ENCODE measurements around the gene VMP1.
"Not testable (repeated sequence)": the region's sequence is repeated elsewhere in the genome, so short reads cannot be mapped to it uniquely, and the experiment has no call there.

VMP1 gene

DNA sequence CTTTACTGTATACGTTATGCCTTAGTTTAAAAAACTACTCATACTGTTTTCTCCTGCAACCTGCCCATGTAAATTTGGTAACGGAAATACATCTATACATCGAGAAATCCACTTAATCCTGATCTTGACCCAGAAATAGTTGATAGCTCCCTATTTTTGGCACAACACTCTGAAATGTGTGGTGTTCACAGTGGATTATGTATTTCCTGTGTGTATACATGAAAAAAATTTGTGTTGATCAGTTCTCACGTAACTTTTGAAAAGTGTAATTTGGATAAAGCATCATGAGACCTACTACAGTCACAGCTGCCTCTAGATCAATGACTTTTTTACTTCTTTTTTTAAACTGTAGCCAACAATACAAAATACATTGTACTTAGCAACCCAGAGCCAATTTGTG is 90.7 kb downstream of the VMP1 start:
- Histone ChIP-seq H3K36me3 (ENCODE audit: control insufficient read depth, insufficient read depth, low read length) (no peaks in the 10 kb centered on the region; the same call in 1 of the 2 replicates), H3K4me3 (replicated peaks; ENCODE audit: low read depth, low read length) (no peak overlapping the region), H3K27me3 (replicated peaks; ENCODE audit: control insufficient read depth, insufficient read depth, low read length) (no peaks in the 10 kb centered on the region)
- no peak for DNase-seq (ENCODE audit: extremely low read depth, insufficient read length)
- TF ChIP-seq, protein P1, sequence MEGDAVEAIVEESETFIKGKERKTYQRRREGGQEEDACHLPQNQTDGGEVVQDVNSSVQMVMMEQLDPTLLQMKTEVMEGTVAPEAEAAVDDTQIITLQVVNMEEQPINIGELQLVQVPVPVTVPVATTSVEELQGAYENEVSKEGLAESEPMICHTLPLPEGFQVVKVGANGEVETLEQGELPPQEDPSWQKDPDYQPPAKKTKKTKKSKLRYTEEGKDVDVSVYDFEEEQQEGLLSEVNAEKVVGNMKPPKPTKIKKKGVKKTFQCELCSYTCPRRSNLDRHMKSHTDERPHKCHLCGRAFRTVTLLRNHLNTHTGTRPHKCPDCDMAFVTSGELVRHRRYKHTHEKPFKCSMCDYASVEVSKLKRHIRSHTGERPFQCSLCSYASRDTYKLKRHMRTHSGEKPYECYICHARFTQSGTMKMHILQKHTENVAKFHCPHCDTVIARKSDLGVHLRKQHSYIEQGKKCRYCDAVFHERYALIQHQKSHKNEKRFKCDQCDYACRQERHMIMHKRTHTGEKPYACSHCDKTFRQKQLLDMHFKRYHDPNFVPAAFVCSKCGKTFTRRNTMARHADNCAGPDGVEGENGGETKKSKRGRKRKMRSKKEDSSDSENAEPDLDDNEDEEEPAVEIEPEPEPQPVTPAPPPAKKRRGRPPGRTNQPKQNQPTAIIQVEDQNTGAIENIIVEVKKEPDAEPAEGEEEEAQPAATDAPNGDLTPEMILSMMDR (IDR thresholded peaks at IDR 0.05; ENCODE audit: insufficient read depth, low read length, poor library complexity, severe bottlenecking) = no peak

DNA sequence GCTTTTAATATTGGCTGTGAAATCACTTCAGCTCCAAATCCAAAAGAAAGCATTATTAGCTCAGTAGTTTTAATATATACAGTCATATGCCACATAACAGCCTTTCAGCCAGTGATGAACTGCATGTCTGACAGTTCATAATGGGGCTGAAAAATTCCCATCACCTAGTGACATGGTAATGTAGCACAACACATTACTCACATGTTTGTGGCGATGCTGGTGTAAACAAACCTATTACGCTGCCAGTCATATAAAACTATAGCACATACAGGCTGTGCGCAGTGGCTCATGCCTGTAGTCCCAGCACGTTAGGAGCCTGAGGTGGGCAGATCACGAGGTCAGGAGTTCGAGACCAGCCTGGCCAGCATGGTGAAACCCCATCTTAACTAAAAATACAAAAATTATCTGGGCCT is 93.1 kb downstream of the VMP1 start:
- Histone ChIP-seq H3K36me3 (ENCODE audit: control insufficient read depth, insufficient read depth, low read length) (no peaks in the 10 kb centered on the region; the same call in 1 of the 2 replicates), H3K4me3 (replicated peaks; ENCODE audit: low read depth, low read length) (no peak overlapping the region), H3K27me3 (replicated peaks; ENCODE audit: control insufficient read depth, insufficient read depth, low read length) (no peaks in the 10 kb centered on the region)
- no peak for DNase-seq (ENCODE audit: extremely low read depth, insufficient read length)
- TF ChIP-seq, protein P1 (IDR thresholded peaks at IDR 0.05; ENCODE audit: insufficient read depth, low read length, poor library complexity, severe bottlenecking) = no peak

DNA sequence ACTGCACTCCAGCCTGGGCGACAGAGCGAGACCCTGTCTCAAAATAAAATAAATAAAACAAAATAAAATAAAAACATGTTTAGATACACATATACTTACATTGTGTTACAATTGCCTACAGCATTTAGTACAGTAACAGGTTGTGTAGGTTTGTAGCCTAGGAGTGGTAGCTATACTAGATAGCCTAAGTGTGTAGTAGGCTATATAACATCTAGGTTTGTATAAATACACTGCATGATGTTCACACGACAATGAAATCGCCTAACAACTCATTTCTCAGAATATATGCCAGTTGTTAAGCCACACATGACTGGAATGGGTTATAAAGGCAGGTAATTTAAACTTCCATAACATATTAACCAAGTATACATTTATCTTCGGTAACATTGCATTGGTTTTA is 94.7 kb downstream of the VMP1 start:
- Histone ChIP-seq H3K27me3 (replicated peaks; ENCODE audit: control insufficient read depth, insufficient read depth, low read length) (no peaks in the 10 kb centered on the region), H3K4me3 (replicated peaks; ENCODE audit: low read depth, low read length) (no peak overlapping the region), H3K36me3 (ENCODE audit: control insufficient read depth, insufficient read depth, low read length) (no peaks in the 10 kb centered on the region)
- TF ChIP-seq, protein P1 (IDR thresholded peaks at IDR 0.05; ENCODE audit: insufficient read depth, low read length, poor library complexity, severe bottlenecking) = no peak
- DNase-seq (ENCODE audit: extremely low read depth, insufficient read length) = no peak

DNA sequence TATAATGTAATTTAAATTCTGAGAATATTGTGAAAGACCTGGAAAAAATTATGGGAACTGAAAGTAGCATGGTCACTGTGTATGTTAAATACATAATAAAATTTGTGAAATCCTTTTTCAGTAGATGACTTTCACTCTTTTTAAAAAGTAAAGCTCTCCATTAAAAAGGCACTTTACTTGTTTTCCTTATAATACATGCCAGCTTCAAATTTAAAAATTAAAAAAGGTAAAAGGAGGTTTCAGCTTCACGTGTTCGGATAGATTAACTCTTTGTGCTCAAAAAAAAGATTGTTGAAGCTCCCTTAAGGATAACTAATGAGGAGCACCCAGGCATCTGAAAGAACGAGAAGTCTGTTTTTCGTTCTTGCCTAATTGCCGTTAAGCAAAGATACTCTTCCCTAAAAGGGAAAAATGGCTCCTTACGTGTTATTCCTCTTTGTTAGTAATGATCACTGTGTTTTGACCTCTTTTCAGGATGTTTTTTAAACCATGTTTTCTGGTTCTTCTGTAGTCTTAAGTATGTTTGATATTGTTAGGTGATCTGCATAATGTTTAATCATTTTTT is 97.5 kb downstream of the VMP1 start:
- TF ChIP-seq, protein P1 (IDR thresholded peaks at IDR 0.05; ENCODE audit: insufficient read depth, low read length, poor library complexity, severe bottlenecking) = no peak
- H3K4me3 ChIP-seq (replicated peaks; ENCODE audit: low read depth, low read length) = no peak overlapping the region; the same call in 1 of the 2 replicates
- H3K27me3 ChIP-seq (replicated peaks; ENCODE audit: control insufficient read depth, insufficient read depth, low read length) = no peaks in the 10 kb centered on the region
- no peak for DNase-seq (ENCODE audit: extremely low read depth, insufficient read length)
- no peaks in the 10 kb centered on the region for H3K36me3 ChIP-seq (ENCODE audit: control insufficient read depth, insufficient read depth, low read length)

DNA sequence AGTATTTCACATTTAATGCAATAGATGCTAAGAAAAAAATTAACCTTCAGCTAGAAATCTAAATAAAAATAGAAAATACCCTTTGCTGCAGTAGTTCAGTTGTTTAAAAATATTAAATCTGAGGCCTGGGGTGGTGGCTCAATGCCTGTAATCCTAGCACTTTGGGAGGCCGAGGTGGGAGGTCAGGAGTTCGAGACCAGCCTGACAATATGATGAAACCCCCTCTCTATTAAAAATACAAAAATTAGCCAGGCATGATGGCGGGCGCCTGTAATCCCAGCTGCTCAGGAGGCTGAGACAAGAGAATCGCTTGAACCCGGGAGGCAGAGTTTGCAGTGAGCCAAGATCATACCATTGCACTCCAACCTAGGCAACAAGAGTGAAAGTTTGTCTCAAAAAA is 98.9 kb downstream of the VMP1 start:
- not testable (repeated sequence) for H3K36me3 ChIP-seq (ENCODE audit: control insufficient read depth, insufficient read depth, low read length); H3K27me3 ChIP-seq (replicated peaks; ENCODE audit: control insufficient read depth, insufficient read depth, low read length); H3K4me3 ChIP-seq (replicated peaks; ENCODE audit: low read depth, low read length); DNase-seq (ENCODE audit: extremely low read depth, insufficient read length)

DNA sequence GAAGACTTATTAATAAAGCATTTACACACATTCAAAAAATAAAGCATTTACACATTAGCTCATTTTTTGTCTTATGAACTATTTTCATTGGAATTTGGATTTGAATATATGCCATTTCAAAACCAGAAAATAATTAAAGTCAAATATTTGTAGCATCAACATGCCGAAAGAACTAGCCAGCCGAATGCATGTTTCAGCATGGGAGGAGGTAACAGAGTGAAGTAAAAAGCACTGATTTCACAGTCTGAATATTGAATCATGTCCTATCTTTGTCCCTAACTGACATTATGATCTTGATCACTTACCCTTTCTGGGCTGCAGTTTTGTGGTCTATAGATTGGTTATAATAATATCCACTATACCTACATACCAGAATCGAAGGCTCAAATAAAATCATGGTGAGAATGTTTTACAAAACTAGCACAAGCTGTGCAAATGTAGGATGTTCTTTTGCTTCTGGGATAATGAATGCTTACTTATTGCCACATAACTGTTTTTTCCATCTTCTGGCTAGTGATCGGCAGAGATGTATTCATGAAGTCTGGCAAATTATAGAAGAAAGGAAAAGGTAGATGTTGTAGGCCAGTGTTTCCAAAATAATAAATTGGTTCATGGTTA is 100.5 kb downstream of the VMP1 start:
- TF ChIP-seq, protein P1 (IDR thresholded peaks at IDR 0.05; ENCODE audit: insufficient read depth, low read length, poor library complexity, severe bottlenecking) = no peak
- Histone ChIP-seq H3K4me3 (replicated peaks; ENCODE audit: low read depth, low read length) (no peak overlapping the region), H3K36me3 (ENCODE audit: control insufficient read depth, insufficient read depth, low read length) (no peaks in the 10 kb centered on the region; the same call in 1 of the 2 replicates), H3K27me3 (replicated peaks; ENCODE audit: control insufficient read depth, insufficient read depth, low read length) (no peaks in the 10 kb centered on the region)
- no peak for DNase-seq (ENCODE audit: extremely low read depth, insufficient read length)
